Loucy (cell line): ENCODE measurements around the gene ARHGAP6.

Experiments
- EZH2phosphoT487 ChIP-seq: fragments of 200-600 bp; IDR thresholded peaks from 2 replicates; pipeline ENCODE4 v1.6.1; 2018; ENCODE audit warnings: antibody characterized with exemption, mild to moderate bottlenecking, moderate library complexity, borderline replicate concordance
- TF ChIP-seq, protein P1 (sequence below): fragments of 200-600 bp; sonication (generic); conservative IDR thresholded peaks from 2 replicates; pipeline ENCODE4 v1.5.1; 2014; ENCODE audit warnings: mild to moderate bottlenecking, antibody characterized with exemption, low read length

DNA sequence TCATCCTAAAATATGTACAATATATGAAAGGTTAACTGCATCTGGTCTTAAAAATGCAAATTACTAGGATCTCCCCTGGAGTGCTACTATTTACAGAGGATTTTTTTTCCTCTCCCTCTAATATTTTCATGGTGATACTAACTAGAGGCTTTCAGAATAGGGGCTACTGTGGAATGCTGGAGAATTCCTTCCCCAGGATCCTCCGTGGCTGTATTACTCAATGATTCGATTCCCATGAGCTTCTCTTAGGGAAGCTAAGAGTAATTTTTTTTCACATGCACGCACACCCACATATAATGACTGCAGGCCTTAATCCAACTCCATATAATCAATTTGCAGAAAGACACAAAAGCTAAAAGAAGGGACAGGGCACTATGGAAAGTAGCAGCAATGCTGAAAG is 184.7 kb downstream of the ARHGAP6 start:
- TF ChIP-seq, protein P1, sequence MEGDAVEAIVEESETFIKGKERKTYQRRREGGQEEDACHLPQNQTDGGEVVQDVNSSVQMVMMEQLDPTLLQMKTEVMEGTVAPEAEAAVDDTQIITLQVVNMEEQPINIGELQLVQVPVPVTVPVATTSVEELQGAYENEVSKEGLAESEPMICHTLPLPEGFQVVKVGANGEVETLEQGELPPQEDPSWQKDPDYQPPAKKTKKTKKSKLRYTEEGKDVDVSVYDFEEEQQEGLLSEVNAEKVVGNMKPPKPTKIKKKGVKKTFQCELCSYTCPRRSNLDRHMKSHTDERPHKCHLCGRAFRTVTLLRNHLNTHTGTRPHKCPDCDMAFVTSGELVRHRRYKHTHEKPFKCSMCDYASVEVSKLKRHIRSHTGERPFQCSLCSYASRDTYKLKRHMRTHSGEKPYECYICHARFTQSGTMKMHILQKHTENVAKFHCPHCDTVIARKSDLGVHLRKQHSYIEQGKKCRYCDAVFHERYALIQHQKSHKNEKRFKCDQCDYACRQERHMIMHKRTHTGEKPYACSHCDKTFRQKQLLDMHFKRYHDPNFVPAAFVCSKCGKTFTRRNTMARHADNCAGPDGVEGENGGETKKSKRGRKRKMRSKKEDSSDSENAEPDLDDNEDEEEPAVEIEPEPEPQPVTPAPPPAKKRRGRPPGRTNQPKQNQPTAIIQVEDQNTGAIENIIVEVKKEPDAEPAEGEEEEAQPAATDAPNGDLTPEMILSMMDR, result no peak
- TF ChIP-seq EZH2phosphoT487, result no peak
